GM21381 (cell line): ENCODE measurements around the gene AGRN.
"Not testable (repeated sequence)": the region's sequence is repeated elsewhere in the genome, so short reads cannot be mapped to it uniquely, and the experiment has no call there.

ENCODE experiments used
- ATAC-seq: cut with Tn5 transposase; IDR thresholded peaks from one replicate; pipeline ENCODE4 v1.9.1; 2021; ENCODE audit warnings: mild to moderate bottlenecking, moderate library complexity; ENCODE audit not compliant: unreplicated experiment

AGRN gene

GRCh38 chr1:1050577-1051052 is 30.7 kb downstream of the AGRN start:
- ATAC-seq, result no peak

GRCh38 chr1:1051127-1051810 is 31.3 kb downstream of the AGRN start:
- ATAC-seq, result no peak

GRCh38 chr1:1052003-1052840 is 32.3 kb downstream of the AGRN start:
- ATAC-seq, result no peak

GRCh38 chr1:1053022-1053421 is 33.1 kb downstream of the AGRN start:
- no peak for ATAC-seq

DNA sequence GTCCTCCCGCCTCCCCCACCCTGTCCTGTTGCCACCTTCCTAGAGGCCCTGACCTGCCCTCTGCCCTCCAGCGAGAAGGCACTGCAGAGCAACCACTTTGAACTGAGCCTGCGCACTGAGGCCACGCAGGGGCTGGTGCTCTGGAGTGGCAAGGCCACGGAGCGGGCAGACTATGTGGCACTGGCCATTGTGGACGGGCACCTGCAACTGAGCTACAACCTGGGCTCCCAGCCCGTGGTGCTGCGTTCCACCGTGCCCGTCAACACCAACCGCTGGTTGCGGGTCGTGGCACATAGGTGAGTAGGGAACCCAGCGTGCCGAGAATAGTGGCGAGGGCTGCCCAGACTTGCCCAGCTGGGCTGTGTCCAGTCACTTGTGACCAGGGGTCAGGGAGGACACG is 33.8 kb downstream of the AGRN start:
- no peak for ATAC-seq

DNA sequence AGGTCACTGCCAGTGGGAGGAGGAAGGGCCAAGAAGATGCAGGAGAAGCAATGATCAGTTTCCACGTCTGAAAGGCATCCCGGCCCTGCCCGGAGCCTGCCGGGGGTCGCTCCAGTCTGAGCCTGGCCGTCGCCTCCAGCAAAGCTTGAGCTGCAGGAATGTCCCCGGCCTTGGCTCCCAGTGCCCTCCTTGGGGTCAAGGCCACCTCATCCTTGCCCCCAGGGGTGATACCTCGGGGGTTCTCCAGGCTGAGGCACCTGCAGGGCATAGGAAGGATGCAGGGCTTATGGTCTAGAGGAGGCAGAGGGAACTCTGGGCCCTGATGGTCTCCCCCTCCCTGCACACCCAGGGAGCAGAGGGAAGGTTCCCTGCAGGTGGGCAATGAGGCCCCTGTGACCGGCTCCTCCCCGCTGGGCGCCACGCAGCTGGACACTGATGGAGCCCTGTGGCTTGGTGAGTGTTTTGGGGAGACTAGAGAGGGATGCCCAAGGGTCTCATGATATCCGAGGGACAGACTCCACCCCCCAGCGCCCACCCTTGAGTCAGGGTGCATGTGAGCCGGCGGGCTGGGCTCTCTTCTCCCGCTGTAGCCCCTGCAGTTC is 34.3 kb downstream of the AGRN start:
- no peak for ATAC-seq

DNA sequence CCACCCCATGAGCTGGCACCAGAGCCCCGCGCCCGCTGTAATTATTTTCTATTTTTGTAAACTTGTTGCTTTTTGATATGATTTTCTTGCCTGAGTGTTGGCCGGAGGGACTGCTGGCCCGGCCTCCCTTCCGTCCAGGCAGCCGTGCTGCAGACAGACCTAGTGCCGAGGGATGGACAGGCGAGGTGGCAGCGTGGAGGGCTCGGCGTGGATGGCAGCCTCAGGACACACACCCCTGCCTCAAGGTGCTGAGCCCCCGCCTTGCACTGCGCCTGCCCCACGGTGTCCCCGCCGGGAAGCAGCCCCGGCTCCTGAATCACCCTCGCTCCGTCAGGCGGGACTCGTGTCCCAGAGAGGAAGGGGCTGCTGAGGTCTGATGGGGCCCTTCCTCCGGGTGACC is 35.1 kb downstream of the AGRN start:
- ATAC-seq, result no peak

DNA sequence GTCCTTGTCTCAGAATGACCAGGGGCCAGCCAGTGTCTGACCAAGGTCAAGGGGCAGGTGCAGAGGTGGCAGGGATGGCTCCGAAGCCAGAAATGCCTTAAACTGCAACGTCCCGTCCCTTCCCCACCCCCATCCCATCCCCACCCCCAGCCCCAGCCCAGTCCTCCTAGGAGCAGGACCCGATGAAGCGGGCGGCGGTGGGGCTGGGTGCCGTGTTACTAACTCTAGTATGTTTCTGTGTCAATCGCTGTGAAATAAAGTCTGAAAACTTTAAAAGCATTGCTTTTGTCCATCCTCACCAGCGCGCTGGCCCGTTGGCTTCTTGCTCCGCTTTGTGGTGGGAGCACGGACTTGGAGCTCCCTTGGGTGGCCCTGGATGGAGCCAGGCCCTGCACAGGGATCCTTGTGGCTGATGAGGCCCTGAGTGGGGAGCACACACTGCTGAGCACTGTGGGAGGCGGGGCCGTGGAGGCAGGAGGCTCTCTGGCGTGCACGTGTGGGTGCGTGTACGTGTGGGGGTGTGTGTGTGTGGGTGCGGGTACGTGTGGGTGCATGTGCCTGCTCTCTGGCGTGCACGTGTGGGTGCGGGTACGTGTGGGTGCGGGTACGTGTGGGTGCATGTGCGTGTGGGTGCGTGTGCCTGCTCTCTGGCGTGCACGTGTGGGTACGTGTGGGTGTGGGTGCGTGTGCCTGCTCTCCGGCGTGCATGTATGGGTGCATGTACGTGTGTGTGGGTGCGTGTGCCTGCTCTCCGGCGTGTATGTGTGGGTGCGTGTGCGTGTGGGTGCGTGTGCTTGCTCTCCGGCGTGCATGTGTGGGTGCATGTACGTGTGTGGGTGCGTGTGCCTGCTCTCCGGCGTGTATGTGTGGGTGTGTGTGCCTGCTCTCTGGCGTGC is 36.2 kb downstream of the AGRN start:
- ATAC-seq, result no peak

DNA sequence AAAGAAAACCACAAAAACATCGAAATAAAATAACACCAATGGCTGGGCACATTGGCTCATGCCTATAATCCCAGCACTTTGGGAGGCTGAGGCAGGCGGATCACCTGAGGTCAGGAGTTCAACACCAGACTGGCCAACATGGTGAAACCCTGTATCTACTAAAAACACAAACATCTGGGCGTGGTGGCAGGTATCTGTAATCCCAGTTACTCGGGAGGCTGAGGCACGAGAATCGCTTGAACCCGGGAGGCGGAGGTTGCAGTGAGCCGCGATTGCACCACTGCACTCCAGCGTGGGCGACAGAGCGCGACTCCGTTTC is 37.8 kb downstream of the AGRN start:
- not testable (repeated sequence) for ATAC-seq

- ATAC-seq, result no peak
These were observed 38.4 kb downstream of the AGRN start for GRCh38 chr1:1058088-1058905.

DNA sequence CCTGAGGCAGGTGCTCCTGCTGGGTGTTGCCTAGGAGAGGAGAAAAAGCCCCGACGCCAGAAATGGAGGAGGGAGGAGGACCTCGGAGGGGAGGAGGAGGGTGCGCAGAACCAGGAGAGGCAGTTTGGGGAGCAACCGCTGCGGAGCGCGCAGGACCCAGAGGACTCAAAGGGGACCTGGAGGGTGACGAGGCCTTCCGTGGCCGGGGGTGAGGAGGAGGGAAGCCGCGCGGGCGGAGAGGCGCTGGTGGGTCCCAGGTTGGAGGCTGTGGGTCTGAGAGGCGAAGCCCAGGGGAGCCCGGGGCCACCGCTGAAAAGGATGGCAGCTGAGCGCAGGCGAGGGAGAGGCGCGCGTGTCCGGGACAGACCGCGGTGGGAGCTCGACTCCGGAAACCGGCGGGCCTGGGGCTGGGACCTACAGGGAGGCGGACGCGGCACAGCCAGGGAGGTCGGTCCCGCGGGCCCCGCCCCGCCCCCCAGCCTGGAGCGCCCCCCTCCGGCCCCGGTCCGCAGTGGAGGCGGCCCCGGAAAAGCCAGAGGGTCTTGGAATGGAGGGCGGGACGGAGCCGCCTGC is 39.1 kb downstream of the AGRN start:
- ATAC-seq, result peak; percentile 41

- peak; percentile 59 for ATAC-seq
These were observed 39.8 kb downstream of the AGRN start for GRCh38 chr1:1059494-1060280.

DNA sequence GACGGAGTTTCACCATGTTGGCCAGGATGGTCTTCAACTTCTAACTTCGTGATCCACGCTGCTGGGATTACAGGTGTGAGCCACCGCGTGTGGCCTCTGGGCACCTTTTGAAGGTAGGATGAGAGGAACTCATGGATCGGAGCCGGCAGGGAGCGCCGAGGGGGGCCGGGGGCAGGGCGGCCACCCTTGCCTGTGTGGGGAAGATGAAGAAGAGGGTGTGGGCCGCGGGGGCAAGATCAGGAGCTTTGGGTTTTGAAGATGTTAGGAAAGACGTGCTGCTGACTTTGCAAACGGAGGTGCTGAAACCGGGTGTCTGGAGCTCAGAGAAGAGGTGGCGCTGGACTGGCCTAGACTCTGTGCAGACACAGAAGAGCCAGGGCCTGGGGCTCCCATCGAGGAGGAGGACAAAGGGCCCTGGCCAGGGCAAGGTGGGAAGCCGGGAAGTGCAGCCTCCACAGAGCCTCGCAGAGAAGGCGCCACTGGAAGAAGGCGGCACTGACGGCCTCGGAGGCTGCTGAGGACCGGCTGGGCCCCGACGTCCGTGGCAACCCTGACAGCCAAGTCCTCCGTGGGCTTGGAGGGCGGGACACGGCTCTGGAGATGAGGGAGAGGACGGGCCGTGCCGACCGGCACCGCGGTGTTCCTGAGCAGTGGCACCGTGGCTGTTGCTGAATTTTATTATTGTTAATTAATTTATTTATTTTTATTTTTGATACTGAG is 40.5 kb downstream of the AGRN start:
- no peak for ATAC-seq

DNA sequence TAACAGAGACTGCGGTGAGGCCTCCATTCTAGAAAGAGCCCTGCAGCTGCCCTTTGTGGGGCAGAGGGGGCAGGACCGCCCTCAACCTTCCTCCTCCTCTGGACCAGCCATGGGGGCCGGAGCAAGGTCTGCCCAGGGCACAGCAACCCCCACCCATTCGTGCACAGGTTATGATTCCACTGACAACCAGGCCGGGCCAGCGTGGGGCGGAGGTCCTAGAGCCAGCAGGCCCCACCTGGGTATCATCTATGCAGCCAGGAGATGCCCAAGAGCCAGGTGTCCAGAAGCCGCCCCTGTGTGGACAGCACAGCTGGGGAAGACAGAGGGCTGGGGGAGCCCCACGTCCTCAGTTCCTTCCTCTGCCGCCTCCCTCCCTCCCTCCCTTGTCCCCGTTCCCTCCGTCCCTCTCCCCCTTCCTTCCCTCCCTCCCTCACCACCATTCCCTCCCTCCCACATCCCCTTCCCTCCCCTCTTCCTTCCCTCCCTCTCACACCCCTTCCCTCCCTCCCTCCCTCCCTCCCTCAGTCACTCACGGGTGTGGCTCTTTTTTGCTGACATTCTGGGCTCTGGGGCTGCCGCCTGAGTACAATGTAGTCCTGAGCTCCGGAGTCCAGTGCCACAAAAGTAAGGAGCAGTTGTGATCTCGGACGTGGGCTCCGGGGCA is 41.9 kb downstream of the AGRN start:
- ATAC-seq, result no peak

DNA sequence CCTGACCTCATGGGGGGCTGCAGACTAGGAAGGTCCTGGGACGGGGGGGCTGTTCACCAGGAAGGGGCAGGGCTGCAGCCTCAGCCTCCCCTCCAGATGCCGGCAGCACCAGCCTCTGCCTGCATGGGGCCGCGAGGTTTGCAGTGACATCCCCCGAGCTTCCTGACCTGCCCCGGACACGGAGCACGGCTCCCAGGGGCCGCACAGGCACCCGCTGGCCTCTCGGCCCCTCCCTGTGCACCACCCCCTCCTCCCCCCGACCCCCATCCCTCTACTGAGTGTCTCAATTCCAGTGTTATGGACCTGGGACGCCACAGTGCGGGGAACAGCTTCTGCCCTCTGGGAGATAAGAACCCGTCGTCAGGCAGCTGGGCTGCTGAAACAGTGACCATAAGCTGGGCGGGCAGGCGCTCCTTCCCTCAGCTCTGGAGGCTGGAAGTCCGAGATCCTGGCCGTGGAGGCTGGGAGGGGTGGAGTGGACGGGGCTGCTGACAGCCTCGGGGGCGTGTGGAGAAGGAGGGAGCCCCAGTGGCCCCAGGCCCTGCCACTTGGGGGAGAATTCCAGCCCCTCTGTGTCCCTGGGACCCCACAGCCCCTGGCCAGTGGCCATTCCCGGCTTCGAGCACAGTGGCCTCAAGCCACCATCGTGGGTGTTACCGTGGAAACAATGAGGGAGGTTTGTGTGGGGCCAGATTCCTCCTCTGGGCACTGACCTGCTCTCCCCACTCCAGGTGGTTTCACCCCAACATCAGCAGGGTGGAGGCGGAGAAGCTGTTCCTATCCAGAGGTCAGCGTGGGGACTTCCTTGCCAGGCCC is 42.6 kb downstream of the AGRN start:
- no peak for ATAC-seq

DNA sequence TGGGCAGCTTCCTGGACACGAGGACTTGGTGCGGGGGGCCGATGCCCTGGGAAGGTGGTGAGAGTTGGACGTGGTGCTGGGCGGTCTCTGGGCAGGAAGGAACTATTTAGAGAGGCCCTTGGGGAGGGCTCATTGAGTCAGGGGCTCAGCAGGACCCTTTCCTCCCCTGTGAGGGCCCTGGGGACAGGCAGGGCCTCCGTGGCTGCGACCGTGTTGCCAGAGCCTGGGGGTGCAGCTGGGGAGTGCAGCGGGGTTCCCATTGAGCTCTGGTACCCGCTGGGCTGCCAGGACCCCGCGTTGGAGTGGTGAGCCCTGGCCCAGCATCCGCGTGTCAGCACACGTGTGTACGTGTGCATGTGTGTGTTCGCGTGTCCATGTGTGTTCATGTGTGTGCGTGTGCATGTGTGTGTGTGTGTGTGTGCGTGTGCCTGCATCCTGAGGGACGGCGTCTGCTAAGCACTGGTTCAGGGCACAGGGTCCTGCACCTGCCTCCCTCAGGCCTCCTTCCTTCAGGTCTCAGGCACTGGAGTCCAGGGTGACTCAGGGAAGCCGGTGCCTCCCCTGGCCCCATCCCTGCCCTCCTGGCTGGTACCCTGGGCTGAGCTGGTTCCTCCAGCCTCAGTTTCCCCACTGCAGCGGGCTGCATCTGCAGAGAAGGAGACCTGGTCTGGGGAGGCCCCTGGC is 43.5 kb downstream of the AGRN start:
- ATAC-seq, result no peak
